Cardiac fibroblast (primary cell): ENCODE measurements around the gene APOA4.

Experiments
- DNase-seq, 2 donors: peaks; one replicate each; pipeline versions ENCODE4 v3.0.0 to v3.0.0-alpha.2; 2010; ENCODE audit warnings: low read depth in 2 of 2
- H3K4me3 ChIP-seq, 2 donors: replicated peaks in 1 of 2; 1 replicate in 1 of 2; 2 replicates in 1 of 2; pipeline ENCODE4 v1.5.1; 2011; ENCODE audit warnings: low read depth in 2 of 2, low read length in 2 of 2, mild to moderate bottlenecking in 2 of 2, moderate library complexity in 1 of 2
- TF ChIP-seq, protein P1 (sequence below): IDR thresholded peaks from one replicate; pipeline ENCODE4 v1.5.1; 2011; ENCODE audit warnings: low read depth, mild to moderate bottlenecking, low read length, inconsistent platforms

APOA4 gene

DNA sequence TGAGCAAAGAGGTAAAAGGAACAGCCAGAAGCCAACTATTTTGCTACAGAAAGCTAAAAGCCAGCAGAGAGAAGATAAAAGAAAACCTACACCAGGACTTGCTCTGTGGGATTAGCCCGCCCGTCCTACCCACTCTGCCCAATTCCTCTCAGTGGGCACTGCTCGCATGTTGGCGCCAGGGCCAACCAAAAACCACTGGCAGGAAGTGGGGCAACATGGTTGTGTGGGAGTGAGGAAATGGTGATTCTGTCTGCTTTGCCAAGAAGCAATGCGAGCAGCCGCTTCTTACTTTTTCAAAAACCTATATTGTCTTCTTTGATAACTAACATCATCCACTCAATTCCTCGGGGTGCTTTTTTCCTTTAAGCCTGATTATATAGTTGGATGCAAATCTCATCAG, 28.5 kb upstream of the APOA4 start:
- DNase-seq: no peak
- H3K4me3 ChIP-seq: no peak overlapping the region
- TF ChIP-seq, protein P1, sequence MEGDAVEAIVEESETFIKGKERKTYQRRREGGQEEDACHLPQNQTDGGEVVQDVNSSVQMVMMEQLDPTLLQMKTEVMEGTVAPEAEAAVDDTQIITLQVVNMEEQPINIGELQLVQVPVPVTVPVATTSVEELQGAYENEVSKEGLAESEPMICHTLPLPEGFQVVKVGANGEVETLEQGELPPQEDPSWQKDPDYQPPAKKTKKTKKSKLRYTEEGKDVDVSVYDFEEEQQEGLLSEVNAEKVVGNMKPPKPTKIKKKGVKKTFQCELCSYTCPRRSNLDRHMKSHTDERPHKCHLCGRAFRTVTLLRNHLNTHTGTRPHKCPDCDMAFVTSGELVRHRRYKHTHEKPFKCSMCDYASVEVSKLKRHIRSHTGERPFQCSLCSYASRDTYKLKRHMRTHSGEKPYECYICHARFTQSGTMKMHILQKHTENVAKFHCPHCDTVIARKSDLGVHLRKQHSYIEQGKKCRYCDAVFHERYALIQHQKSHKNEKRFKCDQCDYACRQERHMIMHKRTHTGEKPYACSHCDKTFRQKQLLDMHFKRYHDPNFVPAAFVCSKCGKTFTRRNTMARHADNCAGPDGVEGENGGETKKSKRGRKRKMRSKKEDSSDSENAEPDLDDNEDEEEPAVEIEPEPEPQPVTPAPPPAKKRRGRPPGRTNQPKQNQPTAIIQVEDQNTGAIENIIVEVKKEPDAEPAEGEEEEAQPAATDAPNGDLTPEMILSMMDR: no peak

DNA sequence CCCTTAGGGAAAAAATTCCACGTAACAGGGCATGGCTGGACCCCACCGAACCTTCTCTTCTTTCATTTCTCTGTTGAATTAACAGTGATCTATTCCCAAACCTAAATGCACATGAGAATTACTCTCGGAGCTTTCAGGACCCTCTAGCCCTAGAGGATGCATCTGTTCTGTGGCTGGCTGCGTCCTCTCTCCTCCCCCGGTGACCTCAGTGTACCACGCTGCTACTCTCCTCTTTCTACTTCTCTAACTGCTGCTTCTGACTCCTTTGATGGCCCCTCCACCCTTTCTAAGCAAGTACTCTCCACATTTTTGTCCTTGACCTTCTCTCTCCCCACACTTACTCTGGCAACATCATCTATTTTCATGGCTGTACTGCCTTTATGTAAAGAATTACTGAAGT, 26.4 kb upstream of the APOA4 start:
- TF ChIP-seq, protein P1: no peak
- DNase-seq: no peak
- H3K4me3 ChIP-seq: no peak overlapping the region

DNA sequence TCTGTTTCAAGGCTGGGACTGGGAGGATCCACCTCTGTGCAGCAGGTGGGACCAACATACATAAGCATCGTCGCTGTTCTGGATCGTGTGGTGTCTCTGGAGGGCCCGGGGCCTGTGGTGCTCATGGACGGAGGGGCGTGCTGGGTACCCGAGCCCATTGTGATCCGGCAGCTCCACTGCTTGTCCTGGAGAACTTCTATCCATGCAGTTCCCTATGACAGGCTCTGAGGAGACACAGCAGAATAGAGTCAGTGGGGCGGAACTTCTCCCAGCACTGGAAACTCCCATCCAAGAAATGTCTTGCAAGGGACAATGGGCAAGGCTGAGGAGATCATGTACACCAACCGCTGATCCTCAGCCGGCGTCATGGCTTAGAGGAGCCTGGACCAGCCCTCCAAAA, 26.0 kb upstream of the APOA4 start:
- DNase-seq: no peak
- H3K4me3 ChIP-seq: no peak overlapping the region
- TF ChIP-seq, protein P1: no peak

DNA sequence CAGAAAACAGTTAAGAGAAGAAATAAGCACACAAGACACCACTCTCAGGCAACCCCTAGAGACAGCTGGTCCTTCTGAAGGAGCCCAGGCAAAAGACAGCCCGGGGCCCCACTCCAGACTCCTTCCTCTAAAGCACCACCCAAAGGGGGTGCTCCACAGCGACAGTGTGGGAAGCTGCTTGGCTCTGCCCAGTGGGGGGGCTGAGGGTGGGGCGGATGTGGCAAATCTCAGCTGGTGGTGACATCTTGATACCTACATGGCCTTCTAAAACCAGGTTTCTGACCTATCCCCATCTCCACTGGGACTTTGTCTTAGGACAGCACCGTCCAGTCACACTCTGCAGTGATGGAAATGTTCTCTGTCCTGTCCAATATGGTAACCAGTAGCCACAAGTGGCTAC, 24.5 kb upstream of the APOA4 start:
- DNase-seq: no peak
- no peak overlapping the region for H3K4me3 ChIP-seq
- TF ChIP-seq, protein P1: no peak

DNA sequence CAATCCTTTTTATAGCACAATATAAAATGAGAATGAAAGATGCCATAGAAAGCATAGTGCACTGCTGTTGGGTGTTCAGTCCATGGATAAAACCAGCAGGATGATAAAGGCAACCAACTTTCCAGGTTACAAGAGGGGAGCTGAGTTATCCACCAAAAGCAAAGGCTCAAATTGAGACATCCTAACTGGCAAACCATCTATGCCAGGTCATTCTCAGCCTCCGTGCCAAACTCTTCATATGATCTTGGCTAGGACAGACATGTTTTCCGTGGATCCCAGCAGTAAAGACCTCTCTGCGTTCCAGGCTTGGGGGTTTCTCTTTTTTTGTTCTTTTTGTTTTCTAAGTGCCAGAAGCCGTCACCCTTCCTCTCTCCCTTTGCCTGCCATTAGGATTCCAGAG, 21.6 kb upstream of the APOA4 start:
- TF ChIP-seq, protein P1: no peak
- H3K4me3 ChIP-seq: no peak overlapping the region
- no peak for DNase-seq

DNA sequence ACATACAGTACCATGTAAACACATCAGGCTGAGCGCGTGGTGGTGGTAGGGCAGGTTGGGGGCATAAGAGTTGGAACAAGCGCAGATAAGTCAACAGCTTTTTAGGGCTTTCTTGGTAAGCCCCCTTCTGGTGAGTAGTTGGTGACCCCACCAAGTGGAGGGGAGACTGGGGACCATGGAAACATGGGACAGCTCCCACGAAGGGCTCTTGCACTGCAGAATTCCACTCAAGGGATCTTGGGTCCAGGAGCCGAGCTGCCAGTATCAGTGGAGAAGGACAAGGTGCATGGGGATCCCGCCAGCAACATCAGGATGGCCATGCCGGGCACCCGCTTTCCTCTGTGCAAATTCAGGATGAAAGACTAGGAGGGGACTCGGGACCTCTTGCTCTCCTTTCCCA, 20.6 kb upstream of the APOA4 start:
- TF ChIP-seq, protein P1: no peak
- H3K4me3 ChIP-seq: no peak overlapping the region
- DNase-seq: no peak

DNA sequence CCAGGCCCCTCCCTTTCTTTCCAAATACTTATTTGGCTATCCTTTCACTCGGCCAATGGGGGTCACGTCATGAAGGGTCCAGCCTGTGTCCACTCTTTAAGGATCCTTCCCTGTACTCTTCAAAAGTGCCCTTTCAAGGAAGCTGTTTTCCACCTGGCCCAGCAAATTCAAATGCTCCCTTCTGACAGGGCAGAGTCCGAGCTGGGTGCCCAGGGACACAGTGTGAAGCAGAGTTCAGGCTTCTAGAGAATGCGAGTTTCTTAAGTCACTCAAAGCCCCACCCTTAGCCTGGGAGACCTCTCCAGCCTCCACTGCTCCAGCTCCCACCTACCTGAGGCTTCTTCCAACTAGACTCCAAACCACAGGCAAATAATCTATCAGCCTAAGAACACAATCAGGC, 19.8 kb upstream of the APOA4 start:
- TF ChIP-seq, protein P1: no peak
- DNase-seq: no peak
- H3K4me3 ChIP-seq: no peak overlapping the region
